ENCODE data around the gene KIF3C. TPM values are rescaled to one million over a fixed set of nuclear protein-coding genes. Genes with fewer than 3 reads are reported as not detected.

Gene KIF3C
- total RNA-seq, 4 donors from 2014 or later, result 6.6 to 14.3 (median 9.3) TPM

GRCh38 chr2:25885933-25886332 lies 96.4 kb downstream of the KIF3C start:
- 84% methylated on average over 2 of the region's 2 CpGs for WGBS
- H3K4me1 ChIP-seq, result no peaks in the 10 kb centered on the region
- H3K27me3 ChIP-seq, result peaks cover 0 to 28% (median 0%) of the 10 kb centered on the region in 4 donors
- intact Hi-C loops (cut with DNase I), result no loop called here
- DNase-seq (ENCODE audit: extremely low spot score), result no peak
- TF ChIP-seq CTCF (IDR thresholded peaks at IDR 0.05), result no peak
- no peak for TF ChIP-seq EP300 (IDR thresholded peaks at IDR 0.05)
- TF ChIP-seq POLR2AphosphoS5 (IDR thresholded peaks at IDR 0.05), result no peak
- no peak for TF ChIP-seq POLR2A (IDR thresholded peaks at IDR 0.05; ENCODE audit: low read depth)
- H3K9me3 ChIP-seq, result no peaks in the 10 kb centered on the region
- no peaks in the 10 kb centered on the region for H3K36me3 ChIP-seq
- H3K4me3 ChIP-seq, result no peak overlapping the region
- H3K27ac ChIP-seq (replicated peaks in 1 of 4), result no peak overlapping the region

GRCh38 chr2:25881764-25882163 lies 100.5 kb downstream of the KIF3C start:
- H3K27me3 ChIP-seq, result peaks cover 0 to 28% (median 0%) of the 10 kb centered on the region in 4 donors
- H3K4me1 ChIP-seq, result peaks cover 5 to 16% (median 10%) of the 10 kb centered on the region in 4 donors
- no peak for TF ChIP-seq POLR2AphosphoS5 (IDR thresholded peaks at IDR 0.05)
- no peak for TF ChIP-seq CTCF (IDR thresholded peaks at IDR 0.05)
- TF ChIP-seq EP300 (IDR thresholded peaks at IDR 0.05), result no peak
- no peak for TF ChIP-seq POLR2A (IDR thresholded peaks at IDR 0.05; ENCODE audit: low read depth)
- no peaks in the 10 kb centered on the region for H3K9me3 ChIP-seq
- no peak overlapping the region for H3K27ac ChIP-seq (replicated peaks in 1 of 4)
- 85% methylated on average over 4 of the region's 4 CpGs for WGBS
- intact Hi-C loops (cut with DNase I), result no loop called here
- H3K4me3 ChIP-seq, result no peak overlapping the region
- no peak for DNase-seq (ENCODE audit: extremely low spot score)
- no peaks in the 10 kb centered on the region for H3K36me3 ChIP-seq

- intact Hi-C loops (cut with DNase I), result no loop called here
- peak overlapping the region; percentile 87 to 95 (median 93) for H3K27ac ChIP-seq (replicated peaks in 1 of 4)
Observed at GRCh38 chr2:25879133-25879730, 103.1 kb downstream of the KIF3C start.

GRCh38 chr2:25878361-25879132 lies 103.8 kb downstream of the KIF3C start, which contains the start of gene ASXL2:
Gene ASXL2 (minus strand): TSS chr2:25878487. CDS start chr2:25878222, 265 bp downstream.
- 8% methylated on average over 16 of the region's 56 CpGs for WGBS
- intact Hi-C loops (cut with DNase I), result no loop called here

More at GRCh38 chr2:25879133-25879730, 103.1 kb downstream of the KIF3C start:
- no peak for DNase-seq (ENCODE audit: extremely low spot score)
- TF ChIP-seq CTCF (IDR thresholded peaks at IDR 0.05) (no peak), POLR2A (IDR thresholded peaks at IDR 0.05; ENCODE audit: low read depth) (no peak), POLR2AphosphoS5 (IDR thresholded peaks at IDR 0.05) (no peak), EP300 (IDR thresholded peaks at IDR 0.05) (no peak)
- H3K36me3 ChIP-seq, result peaks cover 0 to 4% (median 0%) of the 10 kb centered on the region in 4 donors
- H3K4me3 ChIP-seq, result peak overlapping the region; percentile 77 to 89 (median 87)
- H3K27me3 ChIP-seq, result peaks cover 0 to 21% (median 0%) of the 10 kb centered on the region in 4 donors
- peaks cover 10 to 31% (median 24%) of the 10 kb centered on the region in 4 donors for H3K4me1 ChIP-seq
- no peaks in the 10 kb centered on the region for H3K9me3 ChIP-seq
- WGBS, result 88% methylated on average over 5 of the region's 5 CpGs

More at GRCh38 chr2:25878361-25879132, 103.8 kb downstream of the KIF3C start, which contains the start of gene ASXL2:
- Histone ChIP-seq H3K4me3 (peak within 1 kb of the TSS; percentile 77 to 89 (median 87)), H3K27ac (replicated peaks in 1 of 4) (peak within 1 kb of the TSS; percentile 87 to 95 (median 93)), H3K36me3 (peaks cover 0 to 6% (median 0%) of the 10 kb centered on the region in 4 donors), H3K27me3 (peaks cover 0 to 14% (median 0%) of the 10 kb centered on the region in 4 donors), H3K4me1 (peaks cover 10 to 31% (median 24%) of the 10 kb centered on the region in 4 donors), H3K9me3 (no peaks in the 10 kb centered on the region)
- TF ChIP-seq CTCF (IDR thresholded peaks at IDR 0.05) (peak in 1 of 3 experiments; percentile 40), POLR2A (IDR thresholded peaks at IDR 0.05; ENCODE audit: low read depth) (peak; percentile 25), POLR2AphosphoS5 (IDR thresholded peaks at IDR 0.05) (peak; percentile 89 to 95), EP300 (IDR thresholded peaks at IDR 0.05) (no peak)
- DNase-seq (ENCODE audit: extremely low spot score), result peak; percentile 99
